HEK293T (cell line): ENCODE measurements around the gene SLC6A4.

Source experiments
- CTCF ChIA-PET: fragments of 350-600 bp; formaldehyde crosslinking; extraction: SDS; loops from one replicate; lab custom pipeline; 2021; ENCODE audit warnings: antibody characterized with exemption, inconsistent platforms; lab: Yijun Ruan, JAX
- POLR2A ChIA-PET: fragments of 350-600 bp; formaldehyde crosslinking; extraction: SDS; loops from one replicate; lab custom pipeline; 2020; ENCODE audit warnings: antibody characterized with exemption, inconsistent platforms; lab: Yijun Ruan, JAX
- DNase-seq: peaks from one replicate; pipeline ENCODE4 v3.0.0; 2012; ENCODE audit warnings: mixed read lengths; ENCODE audit errors: extremely low spot score
- ARNT ChIP-seq: fragments of 450-650 bp; IDR thresholded peaks from 2 replicates; pipeline ENCODE4 v1.6.1; 2017; ENCODE audit warnings: mild to moderate bottlenecking
- BHLHE40 ChIP-seq: fragments of 450-650 bp; IDR thresholded peaks from 2 replicates; pipeline ENCODE4 v1.6.1; 2016; ENCODE audit warnings: mild to moderate bottlenecking, moderate library complexity, borderline replicate concordance
- CTBP1 ChIP-seq: fragments of 450-650 bp; IDR thresholded peaks from 2 replicates; pipeline ENCODE4 v1.6.1; 2016; ENCODE audit warnings: borderline replicate concordance
- ELF4 ChIP-seq: fragments of 450-650 bp; IDR thresholded peaks from 2 replicates; pipeline ENCODE4 v1.6.1; 2017; ENCODE audit warnings: antibody characterized with exemption
- FOXA1 ChIP-seq: fragments of 450-650 bp; IDR thresholded peaks from 2 replicates; pipeline ENCODE4 v1.6.1; 2016; ENCODE audit warnings: mild to moderate bottlenecking
- FOXK2 ChIP-seq: fragments of 450-650 bp; IDR thresholded peaks from 2 replicates; pipeline ENCODE4 v1.6.1; 2016; ENCODE audit warnings: mild to moderate bottlenecking
- FOXM1 ChIP-seq: fragments of 450-650 bp; IDR thresholded peaks from 2 replicates; pipeline ENCODE4 v1.6.1; 2017; ENCODE audit warnings: mild to moderate bottlenecking, borderline replicate concordance
- HDGF ChIP-seq: fragments of 450-650 bp; IDR thresholded peaks from 2 replicates; pipeline ENCODE4 v1.6.1; 2017; ENCODE audit warnings: antibody characterized with exemption, borderline replicate concordance
- L3MBTL2 ChIP-seq: fragments of 450-650 bp; conservative IDR thresholded peaks from 2 replicates; pipeline ENCODE4 v1.6.1; 2016; ENCODE audit warnings: mild to moderate bottlenecking
- LEF1 ChIP-seq: fragments of 450-650 bp; IDR thresholded peaks from 2 replicates; pipeline ENCODE4 v1.6.1; 2017; ENCODE audit warnings: mild to moderate bottlenecking, borderline replicate concordance
- NFRKB ChIP-seq: fragments of 450-650 bp; IDR thresholded peaks from 2 replicates; pipeline ENCODE4 v1.6.1; 2016; ENCODE audit warnings: mild to moderate bottlenecking, moderate library complexity
- SP1 ChIP-seq: fragments of 450-650 bp; IDR thresholded peaks from 2 replicates; pipeline ENCODE4 v1.6.1; 2017
- SUZ12 ChIP-seq: fragments of 450-650 bp; IDR thresholded peaks from 2 replicates; pipeline ENCODE4 v1.6.1; 2016; ENCODE audit warnings: mild to moderate bottlenecking
- TARDBP ChIP-seq: fragments of 450-650 bp; IDR thresholded peaks from 2 replicates; pipeline ENCODE4 v1.6.1; 2016
- ZNF384 ChIP-seq: fragments of 450-650 bp; IDR thresholded peaks from 2 replicates; pipeline ENCODE4 v1.6.1; 2016
- TF ChIP-seq, protein P1 (sequence below): fragments of 450-650 bp; IDR thresholded peaks from 2 replicates; pipeline ENCODE4 v1.6.1; 2016

Gene SLC6A4

GRCh38 chr17:30197416-30197815 lies 38.1 kb downstream of the SLC6A4 start:
- CTCF ChIA-PET = no interaction called here
- DNase-seq = no peak
- POLR2A ChIA-PET = no interaction called here
- no peak for TF ChIP-seq ARNT
- TF ChIP-seq LEF1 = no peak
- TF ChIP-seq FOXM1 = no peak
- TF ChIP-seq L3MBTL2 = no peak
- no peak for TF ChIP-seq SP1
- no peak for TF ChIP-seq FOXA1
- no peak for TF ChIP-seq ZNF384
- TF ChIP-seq SUZ12 = no peak

DNA sequence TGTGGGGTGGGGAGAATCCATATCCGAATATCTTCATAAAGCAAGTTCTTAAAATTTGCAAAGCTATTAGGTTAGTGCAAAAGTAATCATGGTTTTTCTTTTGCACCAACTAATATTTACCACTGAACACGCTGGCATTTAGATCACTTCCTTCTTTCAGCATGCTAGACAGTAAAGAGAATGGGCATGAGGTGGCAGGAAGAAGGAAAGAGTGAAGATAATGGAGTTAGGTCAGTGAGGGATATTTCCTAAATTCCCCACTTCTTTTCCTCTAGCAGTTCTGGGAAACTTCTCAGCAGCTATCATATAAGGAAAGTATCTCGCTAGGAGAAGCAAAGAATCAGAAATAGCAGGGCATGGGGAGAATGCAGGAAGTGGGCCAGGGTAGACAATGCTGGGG lies 39.0 kb downstream of the SLC6A4 start:
- DNase-seq = no peak
- POLR2A ChIA-PET = no interaction called here
- CTCF ChIA-PET = no interaction called here
- no peak for TF ChIP-seq SUZ12
- TF ChIP-seq FOXK2 = no peak
- TF ChIP-seq BHLHE40 = no peak
- TF ChIP-seq TARDBP = no peak

GRCh38 chr17:30191072-30191471 lies 44.4 kb downstream of the SLC6A4 start:
- ChIA-PET POLR2A (no interaction called here), CTCF (no interaction called here)
- DNase-seq = no peak
- no peak for TF ChIP-seq HDGF
- TF ChIP-seq, protein P1, sequence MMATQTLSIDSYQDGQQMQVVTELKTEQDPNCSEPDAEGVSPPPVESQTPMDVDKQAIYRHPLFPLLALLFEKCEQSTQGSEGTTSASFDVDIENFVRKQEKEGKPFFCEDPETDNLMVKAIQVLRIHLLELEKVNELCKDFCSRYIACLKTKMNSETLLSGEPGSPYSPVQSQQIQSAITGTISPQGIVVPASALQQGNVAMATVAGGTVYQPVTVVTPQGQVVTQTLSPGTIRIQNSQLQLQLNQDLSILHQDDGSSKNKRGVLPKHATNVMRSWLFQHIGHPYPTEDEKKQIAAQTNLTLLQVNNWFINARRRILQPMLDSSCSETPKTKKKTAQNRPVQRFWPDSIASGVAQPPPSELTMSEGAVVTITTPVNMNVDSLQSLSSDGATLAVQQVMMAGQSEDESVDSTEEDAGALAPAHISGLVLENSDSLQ = no peak
- TF ChIP-seq SP1 = no peak
- no peak for TF ChIP-seq FOXK2
- no peak for TF ChIP-seq L3MBTL2
- TF ChIP-seq FOXA1 = no peak
- TF ChIP-seq NFRKB = no peak
- TF ChIP-seq CTBP1 = no peak
- TF ChIP-seq ZNF384 = no peak
- TF ChIP-seq SUZ12 = no peak
- TF ChIP-seq LEF1 = no peak
- TF ChIP-seq TARDBP = no peak
- TF ChIP-seq ARNT = no peak

GRCh38 chr17:30188211-30188939 lies 47.1 kb downstream of the SLC6A4 start:
- TF ChIP-seq NFRKB (no peak), CTBP1 (no peak)
- DNase-seq = no peak
- CTCF ChIA-PET = interaction anchor here (0.9 kb wide), 1 partner anchor 84 kb away, joined by 4 read pairs; no protein-coding TSS in a partner anchor
- POLR2A ChIA-PET = no interaction called here

DNA sequence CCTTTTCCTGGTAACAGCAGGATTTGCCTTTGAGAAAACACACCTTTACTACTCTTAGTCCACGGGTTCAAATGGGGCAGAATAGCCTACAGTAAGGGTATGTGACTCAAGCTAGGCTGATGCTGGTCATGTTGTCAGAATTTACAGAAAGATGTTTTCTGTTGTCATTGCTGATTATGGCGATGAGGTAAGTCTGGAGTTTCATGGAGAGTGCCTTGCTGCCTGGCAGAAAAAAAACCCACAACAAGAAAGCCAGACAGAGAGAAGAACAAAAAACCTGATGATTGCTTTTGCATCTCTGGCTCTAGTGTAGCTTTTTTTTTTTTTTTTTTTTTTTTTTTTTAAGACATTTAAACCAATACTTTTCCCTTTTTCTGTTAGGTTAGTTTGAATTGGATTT lies 47.9 kb downstream of the SLC6A4 start:
- no peak for DNase-seq
- ChIA-PET POLR2A (no interaction called here), CTCF (interaction anchor here (0.6 kb wide), 1 partner anchor 91 kb away, joined by 3 read pairs; no protein-coding TSS in a partner anchor)
- TF ChIP-seq ELF4 (no peak), CTBP1 (no peak), BHLHE40 (no peak), ARNT (no peak), FOXA1 (no peak), NFRKB (no peak), LEF1 (no peak), L3MBTL2 (no peak), ZNF384 (no peak), SUZ12 (no peak), FOXM1 (no peak), HDGF (no peak), SP1 (no peak), FOXK2 (no peak), TARDBP (no peak)
- TF ChIP-seq, protein P1 = no peak

GRCh38 chr17:30186761-30187160 lies 48.7 kb downstream of the SLC6A4 start:
- DNase-seq = no peak
- CTCF ChIA-PET = no interaction called here
- TF ChIP-seq FOXK2 (no peak), SP1 (no peak), L3MBTL2 (no peak), ELF4 (no peak), NFRKB (no peak), BHLHE40 (no peak), FOXM1 (no peak), ARNT (no peak), TARDBP (no peak), CTBP1 (no peak)
- TF ChIP-seq, protein P1 = no peak
- POLR2A ChIA-PET = no interaction called here

GRCh38 chr17:30176855-30177254 lies 58.6 kb downstream of the SLC6A4 start:
- no peak for DNase-seq
- ChIA-PET CTCF (interaction anchor here (0.6 kb wide), 1 partner anchor 11 kb away, joined by 3 read pairs; no protein-coding TSS in a partner anchor), POLR2A (no interaction called here)
- no peak for TF ChIP-seq HDGF
- no peak for TF ChIP-seq ARNT
- no peak for TF ChIP-seq NFRKB
